COLO829 (cell line): ENCODE data around the gene MAP3K13.
"Not testable (repeated sequence)": the region's sequence is repeated elsewhere in the genome, so short reads cannot be mapped to it uniquely, and the experiment has no call there.

ENCODE experiments used
- DNase-seq: peaks from one replicate; pipeline ENCODE4 v3.0.0; 2012; ENCODE audit warnings: low spot score

The MAP3K13 gene

GRCh38 chr3:185448107-185448506, 85.2 kb downstream of the MAP3K13 start:
- DNase-seq, result no peak

GRCh38 chr3:185451432-185451831, 88.5 kb downstream of the MAP3K13 start:
- DNase-seq, result not testable (repeated sequence)

DNA sequence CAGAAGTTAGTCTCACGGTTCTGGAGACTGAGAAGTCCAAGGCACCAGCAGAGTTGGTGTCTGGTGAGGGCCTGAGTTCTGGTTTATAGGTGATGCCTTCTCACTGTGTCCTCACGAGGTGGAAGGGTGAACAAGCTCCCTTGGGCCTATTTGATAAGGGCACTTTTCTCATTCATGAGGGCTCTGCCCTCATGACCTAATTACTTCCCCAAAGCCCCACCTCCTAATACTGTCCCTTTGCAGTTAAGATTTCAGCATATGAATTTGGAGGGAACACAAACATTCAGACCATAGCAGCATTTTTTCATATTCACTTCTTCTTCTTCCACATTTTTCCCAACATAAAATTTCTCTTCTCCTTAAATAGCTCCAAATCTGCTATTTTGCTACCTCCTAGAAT, 94.4 kb downstream of the MAP3K13 start:
- DNase-seq, result no peak

DNA sequence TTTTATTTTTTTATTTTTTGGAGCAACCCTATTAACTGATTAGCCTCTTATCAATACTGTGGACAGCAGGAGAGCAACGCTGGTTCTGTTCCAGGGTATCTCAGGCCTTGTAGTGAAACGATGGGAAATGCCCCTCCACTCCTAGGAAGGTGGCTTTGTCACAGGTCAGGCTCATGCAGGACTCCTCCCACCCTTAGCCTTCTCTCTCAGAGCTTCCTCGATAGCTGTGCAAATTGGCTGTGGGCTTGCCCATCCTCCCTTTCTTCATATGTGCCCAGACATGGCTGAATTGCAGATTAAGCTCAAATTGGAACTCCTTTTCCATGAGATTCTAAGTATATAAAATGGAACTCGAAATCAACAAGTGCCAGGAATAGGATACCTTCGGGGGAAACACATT, 97.4 kb downstream of the MAP3K13 start:
- no peak for DNase-seq

GRCh38 chr3:185460719-185461350, 97.9 kb downstream of the MAP3K13 start:
- peak; percentile 58 for DNase-seq

DNA sequence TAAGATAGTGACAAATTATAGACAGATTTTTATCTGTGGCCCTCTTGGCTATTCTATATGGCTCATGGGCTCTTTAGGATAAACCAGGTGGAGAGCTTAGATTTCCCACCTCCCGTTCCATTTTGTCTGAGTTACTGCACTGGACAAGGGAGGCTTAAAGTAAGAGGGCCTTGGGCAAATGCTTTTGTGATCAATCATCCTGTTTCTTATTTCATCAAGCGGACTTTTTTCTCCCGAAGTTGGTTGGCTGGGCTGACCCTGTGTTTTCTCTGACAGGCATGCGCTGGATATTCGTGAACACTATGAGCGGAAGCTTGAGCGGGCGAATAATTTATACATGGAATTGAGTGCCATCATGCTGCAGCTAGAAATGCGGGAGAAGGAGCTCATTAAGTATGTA, 102.5 kb downstream of the MAP3K13 start:
- DNase-seq, result no peak

GRCh38 chr3:185466123-185466522, 103.2 kb downstream of the MAP3K13 start:
- DNase-seq, result not testable (repeated sequence)

- no peak for DNase-seq
These were observed 106.6 kb downstream of the MAP3K13 start for GRCh38 chr3:185469542-185469941.

- no peak for DNase-seq
These were observed 107.4 kb downstream of the MAP3K13 start for GRCh38 chr3:185470323-185470722.

- no peak for DNase-seq
These were observed 110.4 kb downstream of the MAP3K13 start for GRCh38 chr3:185473290-185473815.

- not testable (repeated sequence) for DNase-seq
These were observed 112.0 kb downstream of the MAP3K13 start for GRCh38 chr3:185474922-185475321.

- no peak for DNase-seq
These were observed 114.4 kb downstream of the MAP3K13 start for GRCh38 chr3:185477316-185477715.

GRCh38 chr3:185479373-185479945, 116.5 kb downstream of the MAP3K13 start:
- no peak for DNase-seq

- no peak for DNase-seq
These were observed 121.4 kb downstream of the MAP3K13 start for GRCh38 chr3:185484296-185484695.

DNA sequence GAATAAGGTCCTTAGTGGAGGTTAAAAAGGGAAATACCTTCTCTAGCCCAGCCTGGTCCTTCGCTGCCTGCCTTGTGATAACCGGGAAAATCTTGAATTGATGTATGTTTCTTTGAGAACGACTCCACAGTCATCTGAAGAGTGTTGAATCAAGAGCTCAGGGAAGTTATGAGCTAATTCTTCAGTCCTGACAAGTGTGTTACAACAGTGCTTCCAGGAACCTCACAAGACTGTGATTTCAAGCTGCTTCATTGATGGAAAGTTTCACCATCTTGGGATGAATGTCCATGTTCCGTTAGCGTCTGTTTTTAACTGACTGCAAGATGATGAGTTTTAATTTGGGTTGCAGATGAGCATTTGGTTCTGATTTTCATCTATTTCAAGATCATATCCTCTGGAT, 123.5 kb downstream of the MAP3K13 start:
- no peak for DNase-seq

DNA sequence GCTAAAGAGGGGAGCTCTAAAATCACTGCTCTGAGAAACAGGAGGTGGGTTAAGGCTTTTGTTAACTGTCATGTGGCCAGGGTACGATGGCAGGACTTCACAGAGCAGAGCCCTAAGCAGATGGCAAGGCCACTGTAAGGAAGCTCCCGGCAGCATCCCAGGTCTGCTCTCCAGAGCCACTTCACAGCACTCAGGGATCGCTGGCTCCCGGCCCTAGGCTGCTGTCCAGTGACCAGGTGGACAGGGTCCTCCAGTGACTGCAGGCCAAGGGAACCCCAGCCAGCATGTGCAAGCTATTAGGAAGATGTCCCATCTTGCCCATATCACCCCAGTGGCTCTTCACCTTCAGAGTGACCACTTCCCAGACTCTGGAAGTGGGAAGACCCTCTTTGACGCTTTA, 125.5 kb downstream of the MAP3K13 start:
- no peak for DNase-seq

- DNase-seq, result no peak
These were observed 126.5 kb downstream of the MAP3K13 start for GRCh38 chr3:185489462-185489861.

- DNase-seq, result no peak
These were observed 127.3 kb downstream of the MAP3K13 start for GRCh38 chr3:185490241-185490640.

- peak; percentile 97 for DNase-seq
These were observed 135.8 kb downstream of the MAP3K13 start, which contains the start of gene TMEM41A for GRCh38 chr3:185498503-185499396. TSS of gene TMEM41A (minus strand) at chr3:185499035. CDS start at chr3:185498961, 74 bp downstream.

DNA sequence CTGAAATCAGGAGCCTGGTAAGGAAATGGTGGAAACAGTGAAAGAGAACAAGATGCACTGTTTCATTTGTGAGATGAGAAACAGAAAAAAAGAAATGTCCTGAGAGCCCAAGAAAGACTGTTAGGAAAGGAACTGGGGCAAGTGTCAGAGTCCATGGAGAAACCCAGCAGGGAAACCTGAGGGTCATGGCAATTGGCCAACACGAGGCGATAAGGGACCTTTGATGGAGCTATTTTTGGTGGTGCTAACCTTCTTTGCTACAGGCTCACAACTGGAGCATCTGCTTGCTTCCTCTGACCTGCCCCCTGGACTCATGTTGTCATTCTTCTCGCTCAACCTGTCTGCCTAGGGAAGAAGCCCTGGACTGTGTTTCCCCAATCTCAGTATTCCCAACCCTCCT, 140.1 kb downstream of the MAP3K13 start:
- no peak for DNase-seq

GRCh38 chr3:185503521-185503920, 140.6 kb downstream of the MAP3K13 start:
- no peak for DNase-seq

DNA sequence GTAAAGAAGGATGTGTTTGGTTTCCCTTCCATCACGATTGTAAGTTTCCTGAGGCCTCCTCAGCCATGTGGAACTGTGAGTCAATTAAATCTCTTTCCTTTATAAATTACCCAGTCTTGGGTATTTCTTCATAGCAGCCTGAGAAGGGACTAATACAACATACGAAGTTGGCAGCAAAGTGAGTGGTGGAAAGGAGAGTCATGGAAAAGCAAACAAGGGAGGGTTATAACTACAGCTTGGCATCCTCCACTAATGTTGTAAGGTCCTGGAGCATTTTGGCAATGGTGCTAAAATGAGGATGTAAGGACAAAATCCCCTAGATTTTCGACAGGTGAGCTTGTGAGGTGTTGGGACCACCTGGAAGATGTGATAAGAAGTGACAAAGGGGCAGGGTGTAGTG, 141.7 kb downstream of the MAP3K13 start:
- DNase-seq, result no peak

DNA sequence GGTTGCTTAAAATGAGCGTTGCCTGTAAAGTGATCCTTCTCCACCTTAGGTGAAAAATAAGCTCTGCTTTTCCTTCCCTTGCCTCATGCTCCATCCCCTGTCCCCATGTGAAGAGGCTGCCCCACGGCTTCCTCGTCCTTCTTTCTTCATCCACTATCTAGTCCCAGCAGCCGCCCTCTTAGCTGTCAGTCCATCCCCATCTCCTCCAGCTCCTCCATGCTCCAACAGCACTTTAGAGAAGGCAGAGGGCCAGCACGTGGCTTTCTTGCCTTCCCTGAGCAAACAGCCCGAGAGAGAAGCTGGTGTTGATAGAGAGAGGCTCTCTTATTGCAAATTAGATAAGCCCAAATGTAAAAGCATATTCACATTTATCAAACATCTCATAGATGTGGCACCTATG, 144.9 kb downstream of the MAP3K13 start:
- no peak for DNase-seq
